Cardiac atrium fibroblast (primary cell): Measurements from ENCODE around the gene MCF2L. TPM values are rescaled to one million over a fixed set of nuclear protein-coding genes. Genes with fewer than 3 reads are reported as not detected.

Experiments used
- total RNA-seq: library from RNA; depleted of rRNA; stranded (reverse); fragments of >200 nt; gene quantifications from 2 replicates; pipeline ENCODE4 v1.2.3, GENCODE V29; 2015

MCF2L gene
- total RNA-seq = 5.2 and 5.8 TPM in 2 replicates

GRCh38 chr13:112968910-112969691 is at the start of gene MCF2L:
Gene MCF2L (plus strand): TSS chr13:112969214. CDS start chr13:112969380, 166 bp downstream.

DNA sequence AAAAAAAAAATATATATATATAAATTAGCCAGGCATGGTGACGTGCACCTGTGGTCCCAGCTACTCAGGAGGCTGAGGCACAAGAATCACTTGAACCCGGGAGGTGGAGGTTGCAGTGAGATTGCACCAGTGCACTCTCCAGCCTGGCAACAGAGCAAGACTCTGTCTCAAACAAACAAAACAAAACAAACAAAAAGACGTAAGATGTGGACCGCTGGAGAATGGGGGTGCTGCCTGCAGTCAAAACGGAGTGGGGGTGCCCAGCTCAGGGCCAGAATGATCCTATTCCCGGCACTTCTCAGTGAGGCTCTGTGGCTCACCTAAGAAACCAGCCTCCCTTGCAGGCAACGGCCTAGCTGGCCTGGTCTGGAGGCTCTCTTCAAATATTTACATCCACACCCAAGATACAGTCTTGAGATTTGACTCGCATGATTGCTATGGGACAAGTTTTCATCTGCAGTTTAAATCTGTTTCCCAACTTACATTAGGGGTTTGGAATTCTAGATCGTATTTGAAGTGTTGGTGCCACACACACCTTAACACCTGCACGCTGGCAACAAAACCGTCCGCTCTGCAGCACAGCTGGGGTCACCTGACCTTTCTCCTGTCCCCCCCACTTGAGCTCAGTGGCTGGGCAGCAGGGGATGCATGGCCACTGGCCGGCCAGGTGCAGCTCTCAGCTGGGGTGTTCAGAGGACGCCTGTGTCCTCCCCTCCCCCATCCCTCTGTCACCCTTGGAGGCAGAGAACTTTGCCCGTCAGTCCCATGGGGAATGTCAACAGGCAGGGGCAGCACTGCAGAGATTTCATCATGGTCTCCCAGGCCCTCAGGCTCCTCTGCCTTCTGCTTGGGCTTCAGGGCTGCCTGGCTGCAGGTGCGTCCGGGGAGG is 136.3 kb downstream of the MCF2L start, which contains the start of gene F7:
Gene F7 (plus strand): TSS at position 760 of the 889 bp plus-strand sequence. CDS start 51 bp downstream, at position 811.

GRCh38 chr13:113122550-113123225 is 153.7 kb downstream of the MCF2L start, which contains the start of gene F10:
Gene F10 (plus strand): TSS chr13:113122799. CDS start chr13:113122856, 57 bp downstream.

Other genes with a start within 250 kb of the MCF2L start
- not detected in 2 replicates for gene F7, start 136.6 kb downstream of the MCF2L start, total RNA-seq
- gene F10, start 153.6 kb downstream of the MCF2L start, total RNA-seq = 7.2 and 13.0 TPM in 2 replicates
- gene PROZ, start 189.4 kb downstream of the MCF2L start, total RNA-seq = not detected in 2 replicates
- gene PCID2, start 239.5 kb downstream of the MCF2L start, total RNA-seq = 43.6 and 62.5 TPM in 2 replicates
- gene CUL4A, start 240.4 kb downstream of the MCF2L start, total RNA-seq = 67.3 and 88.1 TPM in 2 replicates